ENCODE measurements around the gene CALN1. TPM values are rescaled to one million over a fixed set of nuclear protein-coding genes. Genes with fewer than 3 reads are reported as not detected.
"Not testable (repeated sequence)": the region's sequence is repeated elsewhere in the genome, so short reads cannot be mapped to it uniquely, and the experiment has no call there.

Gene CALN1
- 1.8 TPM for polyA plus RNA-seq (ENCODE audit: insufficient read length)

- not testable (repeated sequence) for DNase-seq
These were observed at the start of gene CALN1 for GRCh38 chr7:72412121-72412618. Gene CALN1 (minus strand): TSS chr7:72412338.

- no peak for DNase-seq
These were observed 41.3 kb upstream of the CALN1 start for GRCh38 chr7:72453471-72453870.

- DNase-seq, result no peak
These were observed 35.5 kb upstream of the CALN1 start for GRCh38 chr7:72447465-72448204.

GRCh38 chr7:72446591-72447462 is 34.7 kb upstream of the CALN1 start:
- DNase-seq, result no peak

- no peak for DNase-seq
These were observed 34.0 kb upstream of the CALN1 start for GRCh38 chr7:72446131-72446530.

- DNase-seq, result no peak
These were observed 33.4 kb upstream of the CALN1 start for GRCh38 chr7:72445580-72445979.

GRCh38 chr7:72445075-72445474 is 32.9 kb upstream of the CALN1 start:
- DNase-seq, result no peak

- no peak for DNase-seq
These were observed 32.1 kb upstream of the CALN1 start for GRCh38 chr7:72444026-72444776.

GRCh38 chr7:72441791-72442190 is 29.7 kb upstream of the CALN1 start:
- DNase-seq, result no peak

GRCh38 chr7:72438491-72438890 is 26.4 kb upstream of the CALN1 start:
- DNase-seq, result no peak

- no peak for DNase-seq
These were observed 25.5 kb upstream of the CALN1 start for GRCh38 chr7:72437610-72438009.

GRCh38 chr7:72437061-72437585 is 25.0 kb upstream of the CALN1 start:
- DNase-seq, result no peak

GRCh38 chr7:72435925-72436480 is 23.9 kb upstream of the CALN1 start:
- no peak for DNase-seq

GRCh38 chr7:72435366-72435765 is 23.2 kb upstream of the CALN1 start:
- no peak for DNase-seq

GRCh38 chr7:72430531-72430930 is 18.4 kb upstream of the CALN1 start:
- no peak for DNase-seq

GRCh38 chr7:72429316-72429715 is 17.2 kb upstream of the CALN1 start:
- no peak for DNase-seq

- no peak for DNase-seq
These were observed 4.7 kb upstream of the CALN1 start for GRCh38 chr7:72416846-72417245.

GRCh38 chr7:72415586-72415985 is 3.4 kb upstream of the CALN1 start:
- no peak for DNase-seq

GRCh38 chr7:72413886-72414285 is 1.7 kb upstream of the CALN1 start:
- DNase-seq, result no peak

GRCh38 chr7:72413290-72413689 is 1.2 kb upstream of the CALN1 start:
- no peak for DNase-seq

GRCh38 chr7:72411419-72411818 is 719 bp downstream of the CALN1 start:
- no peak for DNase-seq

- no peak for DNase-seq
These were observed 2.5 kb downstream of the CALN1 start for GRCh38 chr7:72409638-72410015.

Measured in hindlimb muscle (tissue), 1 donor.